GM03348 (cell line): ENCODE results near the gene UTF1.
"Not testable (repeated sequence)": the region's sequence is repeated elsewhere in the genome, so short reads cannot be mapped to it uniquely, and the experiment has no call there.

Experiments used
- DNase-seq: peaks from one replicate; pipeline ENCODE4 v3.0.0; 2012; ENCODE audit warnings: low spot score

Gene UTF1

DNA sequence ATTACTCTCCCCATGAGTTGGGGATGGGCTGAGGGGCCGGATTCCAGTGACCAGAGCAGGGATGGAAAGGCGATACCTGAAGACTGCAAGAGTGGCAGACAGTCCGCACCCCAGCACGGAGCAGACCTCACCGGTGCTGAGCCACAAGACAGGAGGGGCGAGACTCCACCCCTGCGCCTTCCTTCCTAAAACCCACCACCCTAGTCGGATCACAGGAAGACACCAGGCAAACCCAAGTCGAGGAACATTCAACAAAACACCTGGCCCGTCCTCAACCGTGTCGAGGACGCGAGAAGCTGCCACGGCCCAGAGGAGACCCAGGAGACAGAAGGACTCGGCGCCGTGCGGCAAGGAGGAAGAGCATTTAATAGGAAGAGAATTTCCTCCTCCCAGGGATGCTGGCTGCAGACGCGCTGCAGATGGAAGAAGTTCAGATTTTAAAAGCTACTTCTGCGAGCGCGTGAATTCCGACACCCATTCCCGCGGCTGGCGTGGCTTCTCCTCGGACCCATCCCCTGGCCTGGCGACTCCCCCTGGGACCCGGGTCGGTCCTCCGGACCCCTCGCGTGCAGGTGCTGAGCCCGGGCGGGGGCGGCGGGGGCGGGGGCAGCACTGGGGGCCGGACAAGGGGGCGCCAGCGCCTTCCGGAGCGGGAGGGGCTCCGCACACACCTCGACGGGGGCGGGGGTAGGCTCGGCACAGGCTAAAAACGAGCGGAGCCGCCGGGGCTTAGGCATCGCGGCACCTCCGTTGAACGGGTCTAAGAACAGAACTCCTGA is 563 bp upstream of the UTF1 start:
- no peak for DNase-seq

DNA sequence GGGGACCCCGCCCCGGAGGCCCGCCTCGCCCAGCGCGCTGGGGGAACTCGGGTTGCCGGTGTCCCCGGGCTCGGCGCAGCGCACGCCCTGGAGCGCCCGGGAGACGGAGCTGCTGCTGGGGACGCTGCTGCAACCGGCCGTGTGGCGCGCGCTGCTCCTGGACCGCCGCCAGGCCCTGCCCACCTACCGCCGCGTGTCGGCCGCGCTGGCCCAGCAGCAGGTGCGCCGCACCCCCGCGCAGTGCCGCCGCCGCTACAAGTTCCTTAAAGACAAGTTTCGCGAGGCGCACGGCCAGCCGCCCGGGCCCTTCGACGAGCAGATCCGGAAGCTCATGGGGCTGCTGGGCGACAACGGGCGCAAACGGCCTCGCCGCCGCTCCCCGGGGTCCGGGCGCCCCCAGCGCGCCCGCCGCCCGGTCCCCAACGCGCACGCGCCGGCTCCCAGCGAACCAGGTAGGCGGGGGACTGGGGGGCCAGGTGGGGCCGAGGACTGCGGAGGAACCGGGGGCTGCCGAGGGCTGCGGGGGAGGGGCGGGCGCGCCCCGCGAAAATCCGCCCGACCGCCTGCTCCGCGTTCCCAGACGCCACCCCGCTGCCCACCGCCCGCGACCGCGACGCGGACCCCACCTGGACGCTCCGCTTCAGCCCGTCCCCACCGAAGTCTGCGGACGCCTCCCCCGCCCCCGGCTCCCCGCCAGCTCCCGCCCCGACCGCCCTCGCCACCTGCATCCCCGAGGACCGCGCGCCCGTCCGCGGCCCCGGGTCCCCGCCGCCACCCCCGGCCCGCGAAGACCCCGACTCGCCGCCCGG is 574 bp downstream of the UTF1 start:
- DNase-seq = no peak

- no peak for DNase-seq
Observed at GRCh38 chr10:133231244-133231945, 1.4 kb downstream of the UTF1 start.

DNA sequence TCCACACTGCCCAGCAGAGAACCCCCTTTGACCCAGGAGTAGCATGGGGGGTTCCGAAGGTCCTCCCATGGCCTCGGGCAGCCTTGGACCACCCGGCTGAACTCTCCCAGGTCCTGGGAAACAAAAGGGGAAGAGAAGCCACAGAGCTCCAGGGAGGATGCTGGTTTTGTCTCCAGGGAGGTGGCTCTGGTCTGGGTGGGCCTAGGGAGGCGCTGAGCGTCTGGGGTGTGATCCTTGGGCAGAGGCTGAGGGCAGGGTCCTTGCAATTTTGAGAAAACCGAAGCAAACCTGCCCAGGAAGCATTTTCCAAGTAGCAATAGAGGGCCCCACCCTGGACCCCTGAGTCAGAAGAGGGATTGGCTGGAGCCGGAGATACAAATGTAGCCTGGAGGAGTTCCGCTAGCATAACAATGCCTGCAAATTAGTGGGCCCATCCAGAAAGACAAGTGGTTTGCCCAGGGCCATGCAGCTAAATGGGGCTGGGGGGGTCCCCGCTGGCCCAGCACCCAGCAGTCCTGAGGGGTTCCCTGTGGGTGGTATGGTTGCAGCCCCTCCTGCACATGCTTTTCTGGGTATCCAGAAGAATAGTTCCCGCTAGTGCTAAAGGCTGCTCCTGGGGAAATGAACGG is 2.0 kb downstream of the UTF1 start:
- no peak for DNase-seq

DNA sequence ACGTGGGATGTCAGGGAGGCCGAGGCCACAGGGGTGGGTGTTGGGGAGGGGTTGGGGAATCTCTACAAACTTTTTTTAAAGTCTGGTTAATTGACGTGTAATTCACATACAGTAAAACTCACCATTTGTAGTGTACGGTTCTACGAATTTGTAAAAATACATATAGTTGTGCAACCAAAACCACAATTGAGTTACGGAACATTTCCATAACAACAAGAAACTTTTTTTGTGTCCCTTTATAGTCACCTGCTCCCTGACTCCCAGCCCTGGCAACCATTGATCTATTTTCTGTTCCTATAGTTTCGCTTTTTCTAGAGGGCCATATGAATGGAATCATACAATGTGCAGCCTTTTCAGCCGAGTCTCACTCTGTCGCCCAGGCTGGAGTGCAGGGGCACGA is 4.8 kb downstream of the UTF1 start:
- DNase-seq = not testable (repeated sequence)

DNA sequence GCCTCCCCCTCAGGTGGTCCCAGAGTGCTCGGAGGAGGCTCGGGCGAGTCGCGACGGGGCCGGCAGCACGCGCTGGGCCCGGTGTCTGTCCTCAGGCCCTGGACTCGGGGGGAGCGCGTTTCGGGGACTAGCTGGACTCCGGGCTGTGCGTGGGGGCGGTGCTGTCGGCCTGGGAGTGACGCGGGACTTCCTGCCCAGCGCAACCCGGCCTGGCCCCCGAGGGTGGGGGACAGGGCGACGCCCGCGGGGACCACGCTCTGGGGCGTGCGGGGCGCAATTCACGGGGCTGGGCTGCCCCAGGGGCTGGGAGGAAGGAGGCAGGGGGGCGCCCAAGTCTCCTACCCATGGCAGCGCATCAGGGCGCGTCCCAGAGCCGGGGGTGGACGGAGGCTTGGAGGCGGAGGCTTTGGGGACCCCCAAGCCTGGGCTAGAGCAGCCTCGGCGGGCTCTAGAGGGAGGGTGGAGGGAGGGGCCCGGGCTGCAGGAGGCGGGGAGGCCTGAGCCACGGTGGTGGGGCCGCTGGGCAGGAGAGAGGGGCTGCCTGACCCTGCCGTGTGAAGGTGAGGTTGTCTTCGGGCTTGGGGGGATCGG is 5.3 kb downstream of the UTF1 start:
- DNase-seq = no peak

DNA sequence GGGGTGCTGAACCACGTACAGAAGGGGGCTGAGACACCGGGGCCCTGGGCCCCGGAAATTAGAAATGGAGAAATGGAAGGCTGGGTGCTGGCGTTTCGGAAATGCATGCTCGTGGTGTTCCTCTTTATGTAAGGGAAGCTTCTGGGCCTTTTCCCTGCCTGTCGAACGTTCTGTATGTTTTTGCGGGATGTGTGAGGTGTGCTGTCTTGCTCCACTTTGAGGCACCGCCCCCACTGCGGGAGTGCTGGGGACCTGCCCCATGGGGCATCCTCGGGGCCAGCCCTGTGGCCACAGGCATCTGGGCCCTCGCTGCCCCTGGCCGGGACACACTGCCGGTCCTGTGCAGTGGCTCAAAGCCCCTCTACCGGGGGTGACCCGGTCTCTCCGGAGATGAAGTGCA is 5.9 kb downstream of the UTF1 start:
- DNase-seq = no peak

DNA sequence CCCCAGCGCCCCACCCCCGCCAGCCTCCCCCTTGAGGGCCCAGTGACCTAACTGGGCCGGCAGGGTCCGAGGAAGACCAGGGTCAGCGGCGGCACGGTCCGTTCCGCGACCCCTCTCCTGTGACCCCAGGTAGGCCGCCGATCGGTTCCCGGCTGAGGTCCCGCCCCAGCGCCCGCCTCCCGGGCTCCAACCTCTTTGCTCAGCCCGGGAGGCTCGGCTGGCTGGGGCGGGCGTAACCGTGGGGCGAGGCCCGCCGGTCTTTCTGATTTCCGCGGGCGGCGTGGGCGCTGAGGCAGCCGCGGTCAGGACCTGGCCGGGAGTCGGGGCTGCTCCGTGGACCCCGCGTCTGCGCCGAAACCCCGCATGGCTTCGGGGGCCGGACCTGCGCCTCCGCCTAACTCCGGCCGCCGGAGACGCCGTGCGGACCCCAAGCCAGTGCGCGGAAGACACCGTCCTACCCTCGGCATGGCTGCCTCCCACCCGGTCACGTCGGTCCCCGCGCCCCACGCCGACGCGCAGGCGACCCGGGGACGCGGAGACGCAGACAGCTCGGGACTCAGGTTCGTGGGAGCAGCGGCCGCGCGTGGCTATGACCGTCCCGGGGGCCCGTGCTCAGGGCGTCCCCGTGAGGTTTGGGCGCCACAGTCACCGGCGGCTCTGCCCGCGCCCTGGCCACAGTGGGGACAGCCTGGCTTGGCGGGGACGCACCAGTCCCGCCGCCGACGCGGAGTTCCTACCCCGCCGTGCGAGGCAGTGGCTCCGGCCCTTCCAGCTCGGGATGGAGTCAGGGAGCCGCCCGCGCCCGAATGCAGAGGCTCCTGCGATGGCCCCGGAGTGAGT is 6.6 kb downstream of the UTF1 start:
- no peak for DNase-seq

GRCh38 chr10:133237241-133237587 is 7.2 kb downstream of the UTF1 start:
- no peak for DNase-seq

DNA sequence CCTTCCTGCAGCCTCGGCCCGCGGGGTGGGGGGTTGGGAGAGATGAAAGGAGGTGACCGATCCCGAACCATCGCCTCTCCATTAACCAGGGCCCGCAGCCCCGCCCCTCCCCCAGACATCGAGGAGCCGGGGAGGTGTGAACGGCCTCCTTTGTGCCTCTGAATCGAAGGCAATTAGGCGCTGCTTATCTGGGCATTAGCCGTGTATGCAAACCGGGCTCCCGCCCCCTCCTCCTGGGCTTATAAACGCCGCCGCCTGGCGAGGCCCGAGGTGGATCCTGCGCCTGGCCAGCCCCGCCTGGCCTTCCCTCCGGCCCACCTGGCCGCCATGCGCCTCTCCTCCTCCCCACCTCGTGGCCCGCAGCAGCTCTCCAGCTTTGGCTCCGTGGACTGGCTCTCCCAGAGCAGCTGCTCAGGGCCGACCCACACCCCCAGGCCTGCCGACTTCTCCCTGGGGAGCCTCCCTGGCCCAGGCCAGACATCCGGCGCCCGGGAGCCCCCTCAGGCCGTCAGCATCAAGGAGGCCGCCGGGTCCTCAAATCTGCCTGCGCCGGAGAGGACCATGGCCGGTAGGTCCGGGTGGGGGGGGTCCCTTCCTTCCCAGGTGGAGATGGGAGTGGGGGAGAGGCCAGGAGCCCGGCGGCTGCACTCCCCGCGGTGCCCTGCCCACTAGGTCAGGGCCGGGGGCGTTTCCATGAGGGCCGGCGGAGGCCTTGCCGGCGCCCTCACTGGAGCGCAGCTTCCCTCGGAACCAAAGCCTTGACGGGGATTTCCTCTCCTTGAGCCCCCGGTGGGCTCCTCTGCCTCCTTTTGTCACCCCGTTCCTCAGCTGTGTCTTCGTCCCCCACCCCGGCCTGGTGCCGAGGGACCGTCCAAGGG is 7.8 kb downstream of the UTF1 start, which contains the start of gene VENTX:
Gene VENTX, plus strand, starts transcription at position 268 of the 878 bp plus-strand sequence. Its CDS starts 60 bp downstream, at position 328.
- DNase-seq = no peak

DNA sequence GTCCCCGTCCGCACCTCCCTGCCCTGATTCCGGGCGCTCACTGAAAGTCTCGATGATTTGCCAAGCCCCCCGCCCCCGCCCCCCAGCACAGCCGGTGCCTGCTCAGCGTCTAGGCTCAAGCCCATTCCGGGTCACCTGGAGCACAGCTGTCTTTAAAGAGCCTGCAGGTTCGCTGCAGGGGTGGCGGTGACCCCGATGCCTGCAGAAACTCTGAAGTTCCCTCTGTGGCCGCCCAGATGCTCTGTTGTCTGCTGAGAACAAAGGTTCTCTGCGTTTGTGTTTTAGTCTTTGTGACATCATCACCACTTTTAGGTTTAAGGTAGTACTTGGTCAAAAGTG is 8.4 kb downstream of the UTF1 start:
- no peak for DNase-seq

DNA sequence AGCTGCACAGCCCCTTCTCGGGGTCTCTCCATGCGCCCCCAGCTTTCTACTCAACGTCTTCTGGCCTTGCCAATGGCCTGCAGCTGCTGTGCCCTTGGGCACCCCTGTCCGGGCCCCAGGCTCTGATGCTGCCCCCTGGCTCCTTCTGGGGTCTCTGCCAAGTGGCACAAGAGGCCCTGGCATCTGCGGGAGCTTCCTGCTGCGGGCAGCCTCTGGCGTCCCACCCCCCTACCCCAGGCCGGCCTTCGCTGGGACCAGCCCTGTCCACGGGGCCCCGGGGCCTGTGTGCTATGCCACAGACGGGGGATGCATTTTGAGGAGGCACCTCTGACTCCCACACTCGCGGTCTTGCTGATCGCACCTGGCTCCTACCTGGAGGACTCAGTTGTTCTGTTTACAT is 10.0 kb downstream of the UTF1 start:
- DNase-seq = no peak

- no peak for DNase-seq
Observed at GRCh38 chr10:133241501-133242205, 11.6 kb downstream of the UTF1 start.

- no peak for DNase-seq
Observed at GRCh38 chr10:133242611-133243356, 12.8 kb downstream of the UTF1 start.

GRCh38 chr10:133243593-133243992 is 13.6 kb downstream of the UTF1 start:
- DNase-seq = no peak

DNA sequence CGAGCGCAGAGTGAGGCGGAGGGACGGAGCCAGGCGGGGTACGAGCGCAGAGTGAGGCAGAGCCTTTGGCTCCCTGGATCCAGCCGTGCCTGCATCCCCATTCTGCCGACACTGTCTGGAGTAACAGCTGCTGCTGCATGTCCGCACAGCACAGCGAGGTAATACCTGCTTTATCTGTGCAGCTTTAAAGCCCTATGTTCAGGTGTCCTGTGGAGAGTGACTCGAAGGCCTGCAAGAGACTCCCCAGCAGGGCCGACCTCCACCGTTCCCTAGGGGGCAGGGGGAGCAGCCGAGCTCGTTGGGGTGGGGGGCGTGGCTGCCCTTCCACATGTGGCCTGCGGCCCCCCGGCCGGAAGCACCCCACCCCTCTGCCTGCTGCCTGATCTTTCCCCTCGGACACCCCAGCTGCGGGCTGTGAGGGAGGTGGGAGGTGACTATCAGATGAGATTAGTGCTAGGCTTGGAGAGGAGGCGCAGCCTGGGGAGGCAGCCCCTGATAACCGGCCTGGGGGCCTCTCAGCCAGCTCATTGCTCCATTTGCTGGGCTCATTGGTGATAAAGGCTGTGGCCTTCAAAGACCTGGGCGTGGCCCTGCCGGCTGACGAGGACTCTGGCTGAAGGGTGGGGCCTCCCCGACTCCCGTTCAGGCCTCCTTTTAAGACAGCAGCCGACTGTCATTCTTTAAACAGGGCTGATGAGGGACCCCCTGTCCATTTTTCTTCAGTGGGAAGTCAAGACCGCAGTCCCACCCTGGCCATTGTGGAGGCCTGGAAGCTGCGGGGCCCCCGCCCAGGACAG is 15.6 kb downstream of the UTF1 start:
- no peak for DNase-seq

DNA sequence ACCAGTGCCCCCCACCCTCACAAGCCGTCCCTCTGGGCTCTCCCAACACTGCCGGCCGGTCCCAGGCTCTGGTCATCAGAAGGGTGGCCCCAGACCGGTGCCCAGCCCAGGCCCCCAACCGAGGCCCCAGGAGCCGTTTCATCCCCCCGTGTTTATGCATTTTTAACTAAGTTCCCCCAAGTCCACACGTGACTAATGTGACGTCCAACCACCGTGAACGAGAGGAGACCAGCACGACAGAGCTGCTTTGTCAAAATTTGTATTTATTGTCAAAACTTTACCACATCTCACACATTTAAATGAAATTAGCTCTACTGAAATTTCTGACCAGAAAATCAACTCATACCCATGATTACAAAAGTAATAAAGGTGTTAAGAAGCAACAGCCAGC is 16.2 kb downstream of the UTF1 start:
- DNase-seq = no peak
